Measurements from ENCODE around the gene ARHGEF17. TPM values are rescaled to one million over a fixed set of nuclear protein-coding genes. Genes with fewer than 3 reads are reported as not detected.

The ARHGEF17 gene
- total and polyA plus RNA-seq, 4 experiments from 2014 or later, result 0.23 TPM; not detected in 3

GRCh38 chr11:73306069-73306841, 1.8 kb upstream of the ARHGEF17 start:
- DNase-seq, result no peak
- ChIA-PET POLR2A (ENCODE audit: partially characterized antibody) (interaction anchor here (1.1 kb wide), 1 partner anchor 25 kb away, joined by 4 read pairs; no protein-coding TSS in a partner anchor), CTCF (ENCODE audit: partially characterized antibody) (interaction anchor here (0.6 to 7.3 kb wide), 22 partner anchors 8 to 355 kb away, joined by 3 to 110 read pairs (median 4); no protein-coding TSS in a partner anchor)
- Histone ChIP-seq H3K27ac (ENCODE audit: low read depth, low read length) (no peak overlapping the region), H3K27me3 (ENCODE audit: insufficient read depth, low read length) (no peaks in the 10 kb centered on the region), H3K9me3 (ENCODE audit: control insufficient read depth in 1 of 2, low read length in 2 of 2) (no peaks in the 10 kb centered on the region), H3K36me3 (ENCODE audit: insufficient read depth, low read length) (no peaks in the 10 kb centered on the region), H3K4me3 (ENCODE audit: low read length in 2 of 2) (no peak overlapping the region), H3K4me1 (ENCODE audit: insufficient read depth, low read length) (peaks cover 8% of the 10 kb centered on the region)
- Mint-ChIP-seq H3K4me3 (peak overlapping the region in 7 of 8 donors; percentile 15 to 94 (median 48)), H3K9me3 (no peaks in the 10 kb centered on the region), H3K4me1 (peaks cover 6 to 15% (median 11%) of the 10 kb centered on the region in 4 donors), H3K36me3 (no peaks in the 10 kb centered on the region), H3K27ac (peak overlapping the region in 2 of 7 donors; percentile 17 to 46), H3K27me3 (peaks cover 7 to 19% of the 10 kb centered on the region in 2 donors)
- intact Hi-C loops (cut with micrococcal nuclease), result loop anchor here (2.0 kb wide), 1 partner anchor 355 kb away; no protein-coding TSS in a partner anchor

DNA sequence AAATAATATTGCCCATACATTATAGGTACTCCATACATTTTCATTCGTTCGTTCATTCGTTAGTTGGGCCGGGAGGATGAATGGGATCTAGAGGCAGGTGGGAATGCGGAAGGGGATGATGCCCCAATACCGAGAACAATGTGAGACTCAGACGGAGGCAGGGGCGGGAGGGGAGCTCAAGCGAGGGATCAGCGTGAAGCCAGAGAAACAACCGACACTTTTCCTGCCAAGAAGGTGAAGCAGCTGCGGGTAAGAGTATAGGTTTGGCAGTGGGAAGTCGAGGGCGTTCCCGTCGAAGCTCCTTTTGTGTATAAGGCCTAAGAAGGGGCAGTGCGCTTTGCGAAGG, 1.1 kb upstream of the ARHGEF17 start:
- Histone ChIP-seq H3K4me3 (ENCODE audit: low read length in 2 of 2) (peak overlapping the region in 1 of 2 donors; percentile 58), H3K27me3 (ENCODE audit: insufficient read depth, low read length) (no peaks in the 10 kb centered on the region), H3K36me3 (ENCODE audit: insufficient read depth, low read length) (no peaks in the 10 kb centered on the region), H3K4me1 (ENCODE audit: insufficient read depth, low read length) (peaks cover 8% of the 10 kb centered on the region), H3K27ac (ENCODE audit: low read depth, low read length) (no peak overlapping the region), H3K9me3 (ENCODE audit: control insufficient read depth in 1 of 2, low read length in 2 of 2) (no peaks in the 10 kb centered on the region)
- intact Hi-C loops (cut with micrococcal nuclease), result loop anchor here (1.0 to 2.0 kb wide), 3 partner anchors 28 to 354 kb away; no protein-coding TSS in a partner anchor
- peaks cover 7 to 20% of the 10 kb centered on the region in 2 donors for H3K27me3 Mint-ChIP-seq
- peak overlapping the region in 5 of 7 donors; percentile 10 to 88 (median 55) for H3K27ac Mint-ChIP-seq
- CTCF ChIA-PET (ENCODE audit: partially characterized antibody), result interaction anchor here (0.6 to 7.3 kb wide), 22 partner anchors 9 to 355 kb away, joined by 3 to 110 read pairs (median 4); no protein-coding TSS in a partner anchor
- H3K4me1 Mint-ChIP-seq, result peaks cover 6 to 16% (median 11%) of the 10 kb centered on the region in 4 donors
- no peaks in the 10 kb centered on the region for H3K9me3 Mint-ChIP-seq
- H3K4me3 Mint-ChIP-seq, result peak overlapping the region; percentile 84 to 96 (median 94)
- no peak for DNase-seq
- no peaks in the 10 kb centered on the region for H3K36me3 Mint-ChIP-seq
- POLR2A ChIA-PET (ENCODE audit: partially characterized antibody), result interaction anchor here (1.1 kb wide), 1 partner anchor 24 kb away, joined by 4 read pairs; no protein-coding TSS in a partner anchor

- no peaks in the 10 kb centered on the region for H3K9me3 Mint-ChIP-seq
- no peaks in the 10 kb centered on the region for H3K36me3 ChIP-seq (ENCODE audit: insufficient read depth, low read length)
- CTCF ChIA-PET (ENCODE audit: partially characterized antibody), result interaction anchor here (0.6 to 7.3 kb wide), 21 partner anchors 8 to 354 kb away, joined by 3 to 110 read pairs (median 4); no protein-coding TSS in a partner anchor
- H3K4me1 ChIP-seq (ENCODE audit: insufficient read depth, low read length), result peaks cover 8% of the 10 kb centered on the region
- H3K27ac ChIP-seq (ENCODE audit: low read depth, low read length), result no peak overlapping the region
- intact Hi-C loops (cut with micrococcal nuclease), result loop anchor here (1.0 to 2.0 kb wide), 3 partner anchors 28 to 353 kb away; no protein-coding TSS in a partner anchor
- POLR2A ChIA-PET (ENCODE audit: partially characterized antibody), result interaction anchor here (1.1 to 1.9 kb wide), 2 partner anchors 24 to 28 kb away, joined by 4 to 11 read pairs; no protein-coding TSS in a partner anchor
- DNase-seq, result peak; percentile 82 to 87 (median 85)
- H3K27me3 Mint-ChIP-seq, result peaks cover 7 to 19% of the 10 kb centered on the region in 2 donors
- peaks cover 6 to 18% (median 11%) of the 10 kb centered on the region in 4 donors for H3K4me1 Mint-ChIP-seq
- peak overlapping the region; percentile 84 to 96 (median 94) for H3K4me3 Mint-ChIP-seq
- H3K4me3 ChIP-seq (ENCODE audit: low read length in 2 of 2), result peak overlapping the region; percentile 23 to 58
- no peaks in the 10 kb centered on the region for H3K9me3 ChIP-seq (ENCODE audit: control insufficient read depth in 1 of 2, low read length in 2 of 2)
- H3K27me3 ChIP-seq (ENCODE audit: insufficient read depth, low read length), result no peaks in the 10 kb centered on the region
- H3K27ac Mint-ChIP-seq, result peak overlapping the region in 6 of 7 donors; percentile 10 to 88 (median 54)
- no peaks in the 10 kb centered on the region for H3K36me3 Mint-ChIP-seq
Observed at GRCh38 chr11:73307323-73308002, 613 bp upstream of the ARHGEF17 start.

DNA sequence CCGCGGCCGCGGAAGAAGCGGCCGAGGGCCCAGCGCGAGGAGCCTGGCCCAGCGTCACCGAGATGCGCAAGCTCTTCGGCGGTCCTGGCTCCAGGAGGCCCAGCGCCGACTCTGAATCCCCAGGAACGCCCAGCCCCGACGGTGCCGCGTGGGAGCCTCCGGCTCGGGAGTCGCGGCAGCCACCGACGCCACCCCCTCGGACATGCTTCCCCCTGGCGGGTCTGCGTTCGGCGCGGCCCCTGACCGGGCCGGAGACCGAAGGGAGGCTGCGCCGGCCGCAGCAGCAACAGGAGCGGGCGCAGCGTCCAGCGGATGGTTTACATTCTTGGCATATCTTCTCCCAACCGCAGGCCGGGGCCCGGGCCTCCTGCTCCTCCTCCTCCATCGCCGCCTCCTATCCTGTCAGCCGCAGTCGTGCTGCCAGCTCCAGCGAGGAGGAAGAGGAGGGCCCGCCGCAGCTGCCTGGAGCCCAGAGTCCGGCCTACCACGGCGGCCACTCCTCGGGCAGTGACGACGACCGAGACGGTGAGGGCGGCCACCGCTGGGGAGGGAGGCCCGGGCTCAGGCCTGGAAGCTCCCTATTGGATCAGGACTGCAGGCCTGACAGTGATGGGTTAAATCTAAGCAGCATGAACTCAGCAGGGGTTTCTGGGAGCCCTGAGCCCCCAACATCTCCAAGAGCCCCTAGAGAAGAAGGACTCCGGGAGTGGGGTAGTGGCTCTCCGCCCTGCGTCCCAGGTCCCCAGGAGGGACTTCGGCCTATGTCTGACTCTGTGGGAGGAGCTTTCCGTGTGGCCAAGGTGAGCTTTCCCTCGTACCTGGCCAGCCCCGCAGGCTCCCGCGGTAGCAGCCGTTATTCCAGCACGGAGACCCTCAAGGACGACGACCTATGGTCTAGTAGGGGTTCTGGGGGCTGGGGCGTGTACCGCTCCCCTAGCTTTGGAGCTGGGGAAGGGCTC, 1.2 kb downstream of the ARHGEF17 start:
- H3K4me3 ChIP-seq (ENCODE audit: low read length in 2 of 2), result no peak overlapping the region
- Mint-ChIP-seq H3K4me1 (peaks cover 6 to 23% (median 11%) of the 10 kb centered on the region in 4 donors), H3K9me3 (no peaks in the 10 kb centered on the region), H3K27me3 (peaks cover 7 to 13% of the 10 kb centered on the region in 2 donors), H3K27ac (no peak overlapping the region), H3K36me3 (no peaks in the 10 kb centered on the region), H3K4me3 (peak overlapping the region in 5 of 8 donors; percentile 8 to 40 (median 30))
- no peak for DNase-seq
- intact Hi-C loops (cut with micrococcal nuclease), result no loop called here
- peaks cover 13% of the 10 kb centered on the region for H3K4me1 ChIP-seq (ENCODE audit: insufficient read depth, low read length)
- H3K36me3 ChIP-seq (ENCODE audit: insufficient read depth, low read length), result no peaks in the 10 kb centered on the region
- ChIA-PET CTCF (ENCODE audit: partially characterized antibody) (interaction anchor here (1.0 to 7.3 kb wide), 5 partner anchors 20 to 352 kb away, joined by 3 to 110 read pairs (median 7); no protein-coding TSS in a partner anchor), POLR2A (ENCODE audit: partially characterized antibody) (interaction anchor here (1.9 kb wide), 1 partner anchor 27 kb away, joined by 11 read pairs; no protein-coding TSS in a partner anchor)
- no peaks in the 10 kb centered on the region for H3K27me3 ChIP-seq (ENCODE audit: insufficient read depth, low read length)
- H3K27ac ChIP-seq (ENCODE audit: low read depth, low read length), result no peak overlapping the region
- H3K9me3 ChIP-seq (ENCODE audit: control insufficient read depth in 1 of 2, low read length in 2 of 2), result no peaks in the 10 kb centered on the region

DNA sequence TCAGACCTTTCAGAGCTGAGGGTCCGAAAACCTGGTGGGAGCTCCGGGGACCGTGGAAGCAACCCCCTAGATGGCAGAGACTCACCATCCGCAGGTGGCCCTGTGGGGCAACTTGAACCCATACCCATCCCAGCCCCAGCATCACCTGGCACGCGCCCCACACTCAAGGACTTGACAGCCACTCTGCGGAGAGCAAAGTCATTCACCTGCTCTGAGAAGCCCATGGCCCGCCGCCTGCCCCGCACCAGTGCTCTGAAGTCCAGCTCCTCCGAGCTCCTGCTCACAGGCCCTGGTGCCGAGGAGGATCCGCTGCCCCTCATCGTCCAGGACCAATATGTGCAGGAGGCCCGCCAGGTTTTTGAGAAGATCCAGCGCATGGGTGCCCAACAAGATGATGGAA, 2.0 kb downstream of the ARHGEF17 start:
- DNase-seq, result no peak
- Mint-ChIP-seq H3K4me3 (peak overlapping the region in 3 of 8 donors; percentile 15 to 36 (median 16)), H3K9me3 (no peaks in the 10 kb centered on the region), H3K36me3 (no peaks in the 10 kb centered on the region), H3K27me3 (peaks cover 3 to 12% of the 10 kb centered on the region in 2 donors), H3K27ac (no peak overlapping the region), H3K4me1 (peaks cover 6 to 23% (median 11%) of the 10 kb centered on the region in 4 donors)
- Histone ChIP-seq H3K4me1 (ENCODE audit: insufficient read depth, low read length) (peaks cover 13% of the 10 kb centered on the region), H3K4me3 (ENCODE audit: low read length in 2 of 2) (no peak overlapping the region), H3K9me3 (ENCODE audit: control insufficient read depth in 1 of 2, low read length in 2 of 2) (no peaks in the 10 kb centered on the region), H3K27me3 (ENCODE audit: insufficient read depth, low read length) (no peaks in the 10 kb centered on the region), H3K27ac (ENCODE audit: low read depth, low read length) (no peak overlapping the region), H3K36me3 (ENCODE audit: insufficient read depth, low read length) (no peaks in the 10 kb centered on the region)
- POLR2A ChIA-PET (ENCODE audit: partially characterized antibody), result no interaction called here
- intact Hi-C loops (cut with micrococcal nuclease), result no loop called here
- CTCF ChIA-PET (ENCODE audit: partially characterized antibody), result interaction anchor here (1.0 to 7.3 kb wide), 4 partner anchors 20 to 87 kb away, joined by 3 to 110 read pairs (median 6); no protein-coding TSS in a partner anchor

DNA sequence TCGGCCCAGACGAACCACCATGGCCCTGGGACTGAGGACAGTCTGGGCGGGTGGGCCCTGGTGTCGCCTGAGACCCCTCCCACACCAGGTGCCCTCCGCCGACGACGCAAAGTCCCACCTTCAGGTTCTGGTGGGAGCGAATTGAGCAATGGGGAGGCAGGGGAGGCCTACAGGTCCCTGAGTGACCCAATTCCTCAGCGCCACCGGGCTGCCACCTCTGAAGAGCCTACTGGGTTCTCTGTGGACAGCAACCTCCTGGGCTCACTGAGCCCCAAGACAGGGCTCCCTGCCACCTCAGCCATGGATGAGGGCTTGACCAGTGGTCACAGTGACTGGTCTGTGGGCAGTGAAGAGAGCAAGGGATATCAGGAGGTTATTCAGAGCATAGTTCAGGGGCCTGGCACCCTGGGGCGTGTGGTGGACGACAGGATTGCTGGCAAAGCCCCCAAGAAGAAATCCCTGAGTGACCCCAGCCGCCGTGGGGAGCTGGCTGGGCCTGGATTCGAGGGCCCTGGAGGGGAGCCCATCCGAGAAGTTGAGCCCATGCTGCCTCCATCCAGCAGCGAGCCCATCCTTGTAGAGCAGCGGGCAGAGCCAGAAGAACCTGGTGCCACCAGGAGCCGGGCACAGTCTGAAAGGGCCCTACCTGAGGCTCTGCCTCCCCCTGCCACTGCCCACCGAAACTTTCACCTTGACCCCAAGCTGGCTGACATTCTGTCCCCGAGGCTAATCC, 2.8 kb downstream of the ARHGEF17 start:
- Mint-ChIP-seq H3K27ac (no peak overlapping the region), H3K4me1 (peaks cover 6 to 23% (median 11%) of the 10 kb centered on the region in 4 donors), H3K27me3 (peaks cover 3 to 12% of the 10 kb centered on the region in 2 donors), H3K9me3 (no peaks in the 10 kb centered on the region), H3K36me3 (no peaks in the 10 kb centered on the region), H3K4me3 (no peak overlapping the region)
- H3K4me1 ChIP-seq (ENCODE audit: insufficient read depth, low read length), result peaks cover 13% of the 10 kb centered on the region
- H3K9me3 ChIP-seq (ENCODE audit: control insufficient read depth in 1 of 2, low read length in 2 of 2), result no peaks in the 10 kb centered on the region
- no peaks in the 10 kb centered on the region for H3K36me3 ChIP-seq (ENCODE audit: insufficient read depth, low read length)
- POLR2A ChIA-PET (ENCODE audit: partially characterized antibody), result no interaction called here
- intact Hi-C loops (cut with micrococcal nuclease), result no loop called here
- no peak overlapping the region for H3K27ac ChIP-seq (ENCODE audit: low read depth, low read length)
- no peak overlapping the region for H3K4me3 ChIP-seq (ENCODE audit: low read length in 2 of 2)
- no peak for DNase-seq
- CTCF ChIA-PET (ENCODE audit: partially characterized antibody), result interaction anchor here (0.9 to 7.3 kb wide), 2 partner anchors 8 to 25 kb away, joined by 3 to 110 read pairs; no protein-coding TSS in a partner anchor
- no peaks in the 10 kb centered on the region for H3K27me3 ChIP-seq (ENCODE audit: insufficient read depth, low read length)
